ENCODE data around the gene DMRT3. TPM values are rescaled to one million over a fixed set of nuclear protein-coding genes. Genes with fewer than 3 reads are reported as not detected.

Gene DMRT3
- total RNA-seq (2022; extraction: Qiagen RNA extraction), result not detected in 5 replicates

GRCh38 chr9:976258-976942 is at the start of gene DMRT3:
TSS of gene DMRT3 (plus strand) at chr9:976655. CDS start at chr9:977002, 347 bp downstream.

Other genes starting within 250 kb of the DMRT3 start
- gene DMRT1, start 135.0 kb upstream of the DMRT3 start, total RNA-seq (2022; extraction: Qiagen RNA extraction), result not detected in 5 replicates
- gene DMRT2, start 73.7 kb downstream of the DMRT3 start, total RNA-seq (2022; extraction: Qiagen RNA extraction), result 0.13 to 0.16 TPM in 2 of 5 replicates, not detected in the others